ENCODE measurements around the gene KANSL1L.

DNA sequence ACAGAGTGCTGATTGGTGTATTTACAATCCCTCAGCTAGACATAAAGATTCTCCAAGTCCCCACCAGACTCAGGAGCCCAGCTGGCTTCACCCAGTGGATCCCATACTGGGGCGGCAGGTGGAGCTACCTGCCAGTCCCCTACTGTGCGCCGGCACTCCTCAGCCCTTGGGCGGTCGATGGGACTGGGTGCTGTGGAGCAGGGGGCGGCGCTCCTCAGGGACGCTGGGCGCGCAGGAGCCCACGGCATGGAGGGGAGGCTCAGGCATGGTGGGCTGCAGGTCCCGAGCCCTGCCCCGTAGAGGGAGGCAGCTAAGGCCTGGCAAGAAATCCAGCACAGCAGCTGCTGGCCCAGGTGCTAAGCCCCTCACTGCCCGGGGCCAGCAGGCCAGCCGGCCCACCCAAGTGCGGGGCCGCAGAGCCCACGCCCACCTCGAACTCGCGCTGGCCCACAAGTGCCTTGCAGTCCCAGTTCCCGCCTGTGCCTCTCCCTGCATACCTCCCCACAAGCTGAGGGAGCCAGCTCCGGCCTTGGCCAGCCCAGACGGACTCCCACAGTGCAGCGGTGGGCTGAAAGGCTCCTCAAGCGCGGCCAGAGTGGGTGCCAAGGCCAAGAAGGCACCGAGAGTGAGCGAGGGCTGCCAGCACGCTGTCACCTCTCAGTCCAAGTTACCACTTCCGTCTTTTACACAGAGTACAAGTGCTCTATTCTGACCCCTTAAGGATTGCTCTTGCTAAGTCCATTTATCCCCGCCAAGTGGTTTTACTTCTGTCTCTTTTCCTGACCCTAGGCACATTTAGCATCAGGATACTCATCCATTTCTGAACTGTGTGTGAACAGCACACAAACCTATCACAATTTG lies 170.5 kb downstream of the KANSL1L start:
- no peak for TF ChIP-seq CTCF (IDR thresholded peaks at IDR 0.05; ENCODE audit: low read depth, low read length)
- no peak for TF ChIP-seq EZH2phosphoT487 (IDR thresholded peaks at IDR 0.05; ENCODE audit: low read depth)
